GM12878 (cell line): ENCODE measurements around the gene RNF44. TPM values are rescaled to one million over a fixed set of nuclear protein-coding genes. Genes with fewer than 3 reads are reported as not detected.

ENCODE experiments used
- ATAC-seq: fragments of 200-7000 bp; cut with Tn5 transposase; 3 replicates; pipeline ENCODE4 v1.9.1; 2020; ENCODE audit warnings: mild to moderate bottlenecking, moderate library complexity
- BruUV-seq: library from RNA; stranded (reverse); fragments of 400-500 nt; replicated peaks from 2 replicates; lab custom pipeline; 2021; lab: Mats Ljungman, UMichigan
- CTCF ChIA-PET: fragments of 300-600 bp; sonication (Branson Sonifier 250); formaldehyde crosslinking; extraction: SDS; loops from one replicate; lab custom pipeline; 2021; ENCODE audit warnings: inconsistent platforms; lab: Yijun Ruan, JAX
- POLR2A ChIA-PET: fragments of 350-600 bp; formaldehyde crosslinking; extraction: SDS; loops from one replicate; lab custom pipeline; 2021; ENCODE audit warnings: inconsistent platforms; lab: Charles Lee
- RAD21 ChIA-PET: fragments of 300-600 bp; sonication (Branson Sonifier 250); formaldehyde crosslinking; loops from one replicate; lab custom pipeline; 2023; ENCODE audit warnings: antibody characterized with exemption; ENCODE audit not compliant: unreplicated experiment; lab: Charles Lee
- SMC1A ChIA-PET: fragments of 300-600 bp; sonication (Branson Sonifier 250); formaldehyde crosslinking; loops from one replicate; lab custom pipeline; 2023; ENCODE audit not compliant: unreplicated experiment, uncharacterized antibody; lab: Charles Lee
- DNase-seq: peaks from one replicate; pipeline ENCODE4 v3.0.0-alpha.2; 2011; ENCODE audit warnings: low read depth, low spot score
- FAIRE-seq: peaks from 3 replicates; lab custom pipeline; 2011; peaks lifted over from hg19 to GRCh38; lab: Jason Lieb, UNC
- H2AFZ ChIP-seq: 2 replicates; pipeline ENCODE4 v1.6.0; 2011; ENCODE audit warnings: low read depth, low read length, control low read depth; ENCODE audit not compliant: control insufficient read depth
- H3K27ac ChIP-seq: 2 replicates; pipeline ENCODE4 v1.5.1; 2011; ENCODE audit warnings: control low read depth; ENCODE audit not compliant: control insufficient read depth, insufficient read depth
- H3K27me3 ChIP-seq, 2 experiments: replicated peaks in 1 of 2; 2 replicates each; pipeline versions ENCODE4 v1.6.0 to v1.6.1; 2011; ENCODE audit warnings: low read length in 1 of 2; ENCODE audit not compliant: control insufficient read depth in 2 of 2, insufficient read depth in 2 of 2
- H3K36me3 ChIP-seq, 2 experiments: 2 replicates each; pipeline ENCODE4 v1.5.1; 2011; ENCODE audit warnings: low read length in 1 of 2; ENCODE audit not compliant: control insufficient read depth in 2 of 2, insufficient read depth in 2 of 2
- H3K4me1 ChIP-seq: 2 replicates; pipeline ENCODE4 v1.6.1; 2011; ENCODE audit warnings: mild to moderate bottlenecking, low read length, moderate library complexity, mixed read lengths; ENCODE audit not compliant: control insufficient read depth, insufficient read depth
- H3K4me2 ChIP-seq: 2 replicates; pipeline ENCODE4 v1.6.0; 2011; ENCODE audit warnings: control low read depth; ENCODE audit not compliant: control insufficient read depth, insufficient read depth
- H3K4me3 ChIP-seq: fragments of 200-600 bp; sonication (generic); 2 replicates; pipeline ENCODE4 v1.5.1; 2016
- H3K79me2 ChIP-seq: 2 replicates; pipeline ENCODE4 v1.6.0; 2011; ENCODE audit warnings: low read length; ENCODE audit not compliant: control insufficient read depth, insufficient read depth
- H3K9ac ChIP-seq: 2 replicates; pipeline ENCODE4 v1.8.0; 2011; ENCODE audit warnings: low read length, control low read depth, mixed read lengths; ENCODE audit not compliant: control insufficient read depth, insufficient read depth
- H3K9me3 ChIP-seq: replicated peaks from 3 replicates; pipeline ENCODE4 v1.5.1; 2011; ENCODE audit warnings: mild to moderate bottlenecking, low read length; ENCODE audit not compliant: control insufficient read depth, insufficient read depth
- H4K20me1 ChIP-seq: 2 replicates; pipeline ENCODE4 v1.6.0; 2011; ENCODE audit not compliant: control insufficient read depth, insufficient read depth
- CHD2 ChIP-seq: IDR thresholded peaks from 2 replicates; pipeline ENCODE4 v1.6.1; 2011; ENCODE audit warnings: low read depth, low read length, improper control_type of control experiment, borderline replicate concordance
- CREM ChIP-seq: IDR thresholded peaks from 2 replicates; pipeline ENCODE4 v1.6.1; 2014; ENCODE audit warnings: antibody characterized with exemption, low read depth
- HDAC6 ChIP-seq: fragments of 200-600 bp; sonication (generic); IDR thresholded peaks from one replicate; pipeline ENCODE4 v1.8.0; 2017; ENCODE audit warnings: antibody characterized with exemption; ENCODE audit not compliant: unreplicated experiment
- IRF5 ChIP-seq: fragments of 450-650 bp; IDR thresholded peaks from 2 replicates; pipeline ENCODE4 v1.6.1; 2017; ENCODE audit warnings: borderline replicate concordance
- LARP7 ChIP-seq: fragments of 450-650 bp; IDR thresholded peaks from 2 replicates; pipeline ENCODE4 v1.6.1; 2017; ENCODE audit warnings: mild to moderate bottlenecking
- MEF2B ChIP-seq: fragments of 450-650 bp; IDR thresholded peaks from 2 replicates; pipeline ENCODE4 v1.6.1; 2018; ENCODE audit warnings: mild to moderate bottlenecking, moderate library complexity; ENCODE audit not compliant: partially characterized antibody, poor library complexity, severe bottlenecking
- NFYA ChIP-seq: IDR thresholded peaks from 2 replicates; pipeline ENCODE4 v1.6.1; 2011; ENCODE audit warnings: low read depth, mild to moderate bottlenecking, low read length, improper control_type of control experiment, borderline replicate concordance
- NR2C2 ChIP-seq: IDR thresholded peaks from 2 replicates; pipeline ENCODE4 v1.6.1; 2011; ENCODE audit warnings: borderline replicate concordance, low read depth; ENCODE audit not compliant: control insufficient read depth, insufficient read length
- PML ChIP-seq: IDR thresholded peaks from 2 replicates; pipeline ENCODE4 v1.6.1; 2012; ENCODE audit warnings: low read length, inconsistent platforms
- SIX5 ChIP-seq: IDR thresholded peaks from 2 replicates; pipeline ENCODE4 v1.6.1; 2011; ENCODE audit warnings: mild to moderate bottlenecking, low read depth, low read length, moderate library complexity; ENCODE audit not compliant: severe bottlenecking
- SP1 ChIP-seq: IDR thresholded peaks from one replicate; pipeline ENCODE4 v1.6.1; 2011; ENCODE audit warnings: low read depth, low read length
- TAF1 ChIP-seq: IDR thresholded peaks from 2 replicates; pipeline ENCODE4 v1.6.1; 2011; ENCODE audit warnings: mild to moderate bottlenecking, low read depth, low read length, borderline replicate concordance
- ZNF207 ChIP-seq: fragments of 450-650 bp; IDR thresholded peaks from 2 replicates; pipeline ENCODE4 v1.6.1; 2014; ENCODE audit warnings: antibody characterized with exemption, mild to moderate bottlenecking, borderline replicate concordance
- ZNF24 ChIP-seq: fragments of 450-650 bp; IDR thresholded peaks from 2 replicates; pipeline ENCODE4 v1.6.1; 2017; ENCODE audit warnings: antibody characterized with exemption, mild to moderate bottlenecking
- WGBS: methylation state at CpG from one replicate; pipeline ENCODE4 v1.1.6; 2016; ENCODE audit warnings: low lambda C conversion rate; ENCODE audit not compliant: insufficient replicate concordance, insufficient coverage; ENCODE audit errors: missing lambda C conversion rate; 5-methylcytosine and 5-hydroxymethylcytosine counted together
- in situ Hi-C: fragments of 300-500 bp; cut with MboI; formaldehyde crosslinking; loops from 9 replicates; pipeline ENCODE4 v1.14.3; 2018; ENCODE audit warnings: mixed read lengths
- intact Hi-C: fragments of 100-400 bp; cut with micrococcal nuclease; formaldehyde crosslinking; loops from one replicate; pipeline ENCODE4 v1.14.2; 2022; ENCODE audit not compliant: unreplicated experiment
- polyA plus RNA-seq, 11 experiments: library from polyadenylated mRNA; depleted of rRNA in 4 of 11; unstranded in 6 of 11; stranded (reverse) in 5 of 11; fragments of >200 nt; fragmentation: Nextera tagmentation in 4 of 11; fragmentation: Illumina TruSeq in 1 of 11; extraction: Ambion mirVana in 4 of 11; extraction: Trizol in 1 of 11; gene quantifications; 1 replicate in 1 of 11; 2 replicates in 10 of 11; pipeline versions ENCODE4 v1.2.1 to v1.2.3, GENCODE V29; 2011 to 2016; ENCODE audit warnings: inconsistent platforms in 2 of 11, missing spikeins in 2 of 11, low read depth in 1 of 11
- total RNA-seq, 4 experiments: library from RNA; depleted of rRNA in 3 of 4; stranded (reverse); fragments of >200 nt in 3 of 4; fragmentation: Illumina TruSeq in 1 of 4; extraction: Trizol in 1 of 4; gene quantifications; 2 replicates each; pipeline versions ENCODE4 v1.2.1 to v1.2.3, GENCODE V29; 2013 to 2021
- TF ChIP-seq, protein P1 (sequence below): fragments of 450-650 bp; formaldehyde crosslinking; IDR thresholded peaks from 2 replicates; pipeline ENCODE4 v1.4.0; 2020; ENCODE audit warnings: mild to moderate bottlenecking, moderate library complexity
- TF ChIP-seq, protein P2 (sequence below): IDR thresholded peaks from 2 replicates; pipeline ENCODE4 v1.6.1; 2012; ENCODE audit warnings: mild to moderate bottlenecking, low read depth, low read length

The RNF44 gene
- total and polyA plus RNA-seq, 10 of the 15 experiments (the other 5 are each of a cell fraction or from before 2014, with no cell fraction given): 1.7 to 51.9 (median 7.9) TPM

GRCh38 chr5:176526462-176526861, 10.7 kb downstream of the RNF44 start (continued):
- no peak for TF ChIP-seq ZNF24
- no peak for TF ChIP-seq PML
- TF ChIP-seq SP1: no peak
- TF ChIP-seq IRF5: no peak
- TF ChIP-seq, all 136 proteins: peak for 0

DNA sequence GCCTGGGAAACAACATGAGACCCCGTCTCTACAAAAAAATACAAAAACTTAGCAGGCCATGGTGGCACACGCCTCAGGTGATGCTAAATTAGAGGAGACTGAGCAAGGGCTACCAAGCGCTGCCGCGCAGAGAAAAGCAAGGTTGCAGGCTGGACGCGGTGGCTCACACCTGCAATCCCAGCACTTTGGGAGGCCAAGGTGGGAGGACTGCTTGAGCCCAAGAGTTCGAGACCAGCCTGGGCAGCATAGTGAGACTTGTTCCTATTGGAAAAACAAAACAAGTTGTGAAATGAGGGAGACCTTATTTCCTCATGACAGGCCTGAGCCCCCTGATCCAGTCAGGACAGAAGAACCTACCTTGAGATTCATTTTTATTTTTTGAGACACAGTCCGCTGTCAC, 11.5 kb downstream of the RNF44 start:
- Histone ChIP-seq H3K9me3 (no peaks in the 10 kb centered on the region), H2AFZ (no peak overlapping the region), H3K79me2 (no peaks in the 10 kb centered on the region; the same call in none of the 2 replicates), H3K4me3 (no peak overlapping the region), H3K36me3 (peaks cover 10 to 26% of the 10 kb centered on the region in 2 experiments; a peak in 3 of 4 replicates), H3K9ac (no peak overlapping the region), H4K20me1 (no peaks in the 10 kb centered on the region), H3K27ac (no peak overlapping the region), H3K27me3 (no peaks in the 10 kb centered on the region), H3K4me1 (peaks cover 13% of the 10 kb centered on the region), H3K4me2 (no peak overlapping the region)
- ChIA-PET RAD21 (no interaction called here), CTCF (interaction anchor here (0.7 kb wide), 1 partner anchor 128 kb away, joined by 3 read pairs; no protein-coding TSS in a partner anchor), SMC1A (no interaction called here), POLR2A (no interaction called here)
- no peak for ATAC-seq
- no peak for DNase-seq
- intact Hi-C loops: no loop called here
- in situ Hi-C loops: no loop called here
- over 99% methylated on average over 9 of the region's 9 CpGs for WGBS
- no peak for FAIRE-seq
- no TSS peak for BruUV-seq
- TF ChIP-seq HDAC6: no peak
- TF ChIP-seq TAF1: no peak
- no peak for TF ChIP-seq LARP7
- no peak for TF ChIP-seq SIX5
- no peak for TF ChIP-seq CHD2
- TF ChIP-seq, protein P1, sequence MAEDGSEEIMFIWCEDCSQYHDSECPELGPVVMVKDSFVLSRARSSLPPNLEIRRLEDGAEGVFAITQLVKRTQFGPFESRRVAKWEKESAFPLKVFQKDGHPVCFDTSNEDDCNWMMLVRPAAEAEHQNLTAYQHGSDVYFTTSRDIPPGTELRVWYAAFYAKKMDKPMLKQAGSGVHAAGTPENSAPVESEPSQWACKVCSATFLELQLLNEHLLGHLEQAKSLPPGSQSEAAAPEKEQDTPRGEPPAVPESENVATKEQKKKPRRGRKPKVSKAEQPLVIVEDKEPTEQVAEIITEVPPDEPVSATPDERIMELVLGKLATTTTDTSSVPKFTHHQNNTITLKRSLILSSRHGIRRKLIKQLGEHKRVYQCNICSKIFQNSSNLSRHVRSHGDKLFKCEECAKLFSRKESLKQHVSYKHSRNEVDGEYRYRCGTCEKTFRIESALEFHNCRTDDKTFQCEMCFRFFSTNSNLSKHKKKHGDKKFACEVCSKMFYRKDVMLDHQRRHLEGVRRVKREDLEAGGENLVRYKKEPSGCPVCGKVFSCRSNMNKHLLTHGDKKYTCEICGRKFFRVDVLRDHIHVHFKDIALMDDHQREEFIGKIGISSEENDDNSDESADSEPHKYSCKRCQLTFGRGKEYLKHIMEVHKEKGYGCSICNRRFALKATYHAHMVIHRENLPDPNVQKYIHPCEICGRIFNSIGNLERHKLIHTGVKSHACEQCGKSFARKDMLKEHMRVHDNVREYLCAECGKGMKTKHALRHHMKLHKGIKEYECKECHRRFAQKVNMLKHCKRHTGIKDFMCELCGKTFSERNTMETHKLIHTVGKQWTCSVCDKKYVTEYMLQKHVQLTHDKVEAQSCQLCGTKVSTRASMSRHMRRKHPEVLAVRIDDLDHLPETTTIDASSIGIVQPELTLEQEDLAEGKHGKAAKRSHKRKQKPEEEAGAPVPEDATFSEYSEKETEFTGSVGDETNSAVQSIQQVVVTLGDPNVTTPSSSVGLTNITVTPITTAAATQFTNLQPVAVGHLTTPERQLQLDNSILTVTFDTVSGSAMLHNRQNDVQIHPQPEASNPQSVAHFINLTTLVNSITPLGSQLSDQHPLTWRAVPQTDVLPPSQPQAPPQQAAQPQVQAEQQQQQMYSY: no peak
- TF ChIP-seq, protein P2, sequence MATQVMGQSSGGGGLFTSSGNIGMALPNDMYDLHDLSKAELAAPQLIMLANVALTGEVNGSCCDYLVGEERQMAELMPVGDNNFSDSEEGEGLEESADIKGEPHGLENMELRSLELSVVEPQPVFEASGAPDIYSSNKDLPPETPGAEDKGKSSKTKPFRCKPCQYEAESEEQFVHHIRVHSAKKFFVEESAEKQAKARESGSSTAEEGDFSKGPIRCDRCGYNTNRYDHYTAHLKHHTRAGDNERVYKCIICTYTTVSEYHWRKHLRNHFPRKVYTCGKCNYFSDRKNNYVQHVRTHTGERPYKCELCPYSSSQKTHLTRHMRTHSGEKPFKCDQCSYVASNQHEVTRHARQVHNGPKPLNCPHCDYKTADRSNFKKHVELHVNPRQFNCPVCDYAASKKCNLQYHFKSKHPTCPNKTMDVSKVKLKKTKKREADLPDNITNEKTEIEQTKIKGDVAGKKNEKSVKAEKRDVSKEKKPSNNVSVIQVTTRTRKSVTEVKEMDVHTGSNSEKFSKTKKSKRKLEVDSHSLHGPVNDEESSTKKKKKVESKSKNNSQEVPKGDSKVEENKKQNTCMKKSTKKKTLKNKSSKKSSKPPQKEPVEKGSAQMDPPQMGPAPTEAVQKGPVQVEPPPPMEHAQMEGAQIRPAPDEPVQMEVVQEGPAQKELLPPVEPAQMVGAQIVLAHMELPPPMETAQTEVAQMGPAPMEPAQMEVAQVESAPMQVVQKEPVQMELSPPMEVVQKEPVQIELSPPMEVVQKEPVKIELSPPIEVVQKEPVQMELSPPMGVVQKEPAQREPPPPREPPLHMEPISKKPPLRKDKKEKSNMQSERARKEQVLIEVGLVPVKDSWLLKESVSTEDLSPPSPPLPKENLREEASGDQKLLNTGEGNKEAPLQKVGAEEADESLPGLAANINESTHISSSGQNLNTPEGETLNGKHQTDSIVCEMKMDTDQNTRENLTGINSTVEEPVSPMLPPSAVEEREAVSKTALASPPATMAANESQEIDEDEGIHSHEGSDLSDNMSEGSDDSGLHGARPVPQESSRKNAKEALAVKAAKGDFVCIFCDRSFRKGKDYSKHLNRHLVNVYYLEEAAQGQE: no peak
- no peak for TF ChIP-seq CREM
- TF ChIP-seq MEF2B: no peak
- TF ChIP-seq NR2C2: no peak
- no peak for TF ChIP-seq ZNF207
- no peak for TF ChIP-seq NFYA
